OCI-M2 (cell line): ENCODE results near the gene CSK.

Experiments
- DNase-seq: peaks from one replicate; lab custom pipeline; 2025; ENCODE audit not compliant: unreplicated experiment; lab: John Stamatoyannopoulos, UW

The CSK gene

DNA sequence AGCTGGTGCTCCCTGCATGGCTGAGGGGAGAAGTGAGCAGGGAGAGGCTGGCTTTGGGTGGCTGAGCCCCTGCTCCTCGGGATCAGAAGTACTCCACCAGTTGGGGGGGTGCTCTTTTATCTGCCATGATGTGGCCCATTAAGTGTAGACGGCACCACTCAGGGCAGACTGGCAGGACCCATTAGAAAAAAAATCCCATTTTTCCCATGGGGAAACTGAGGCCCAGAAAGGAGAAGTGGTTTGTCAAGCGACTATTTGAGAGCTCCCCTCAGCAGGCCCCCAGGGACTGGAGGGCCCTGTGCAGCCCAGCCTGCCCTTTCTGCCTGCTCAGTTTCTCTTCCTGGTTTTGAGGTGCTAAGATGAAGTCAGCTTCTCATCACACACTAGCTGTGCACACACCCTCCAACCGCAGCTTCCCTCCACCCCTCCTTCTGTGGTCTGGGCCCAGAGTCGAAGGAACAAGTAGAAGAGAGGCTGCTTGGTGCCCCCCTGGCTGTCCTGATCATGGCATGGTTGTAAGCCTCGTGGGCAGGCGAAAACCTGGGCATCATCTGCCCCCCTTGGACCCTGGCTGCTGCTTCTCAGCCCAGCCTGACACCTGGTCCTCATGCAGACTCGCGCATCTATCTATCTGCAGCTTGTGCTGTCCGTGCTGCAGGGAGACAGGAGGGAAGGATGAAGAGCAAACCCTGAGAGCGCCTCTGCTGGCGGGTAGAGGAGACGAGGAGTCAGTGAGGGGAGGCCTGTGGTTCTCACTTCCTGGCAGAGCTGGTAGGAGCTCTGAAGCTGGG lies 5.6 kb downstream of the CSK start:
- DNase-seq, result no peak

DNA sequence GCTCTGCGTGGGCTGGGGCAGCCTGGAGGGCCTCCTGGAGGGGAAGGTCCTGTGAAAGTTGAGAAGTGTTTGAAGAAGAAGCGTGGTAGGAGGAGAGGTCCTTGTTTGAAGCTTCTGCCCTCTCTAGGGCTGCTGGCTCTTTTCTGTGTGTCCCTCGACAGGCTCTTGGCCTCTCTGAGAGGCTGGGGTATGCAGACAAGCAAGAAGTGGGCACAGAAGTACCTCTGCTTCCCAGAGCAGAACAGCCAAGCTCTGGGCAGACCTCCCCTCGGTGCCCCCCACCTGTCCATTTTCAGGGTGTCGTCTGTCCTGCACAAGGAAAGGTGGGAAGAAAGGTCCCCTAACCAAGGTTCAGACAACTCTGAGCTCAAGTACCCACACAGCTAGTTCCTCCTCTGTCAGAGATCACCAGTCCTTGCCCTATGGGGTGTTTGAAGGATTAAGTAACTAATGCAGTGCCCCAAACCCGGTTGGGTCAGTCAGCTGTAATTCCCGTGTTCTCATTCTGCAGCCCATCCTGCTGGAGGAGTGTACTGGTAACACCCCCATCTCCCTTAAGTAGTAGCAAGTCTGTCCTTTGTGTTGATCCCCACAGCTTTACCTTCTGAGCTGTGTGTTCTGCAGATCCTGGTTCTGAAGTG lies 6.3 kb downstream of the CSK start:
- DNase-seq, result no peak

DNA sequence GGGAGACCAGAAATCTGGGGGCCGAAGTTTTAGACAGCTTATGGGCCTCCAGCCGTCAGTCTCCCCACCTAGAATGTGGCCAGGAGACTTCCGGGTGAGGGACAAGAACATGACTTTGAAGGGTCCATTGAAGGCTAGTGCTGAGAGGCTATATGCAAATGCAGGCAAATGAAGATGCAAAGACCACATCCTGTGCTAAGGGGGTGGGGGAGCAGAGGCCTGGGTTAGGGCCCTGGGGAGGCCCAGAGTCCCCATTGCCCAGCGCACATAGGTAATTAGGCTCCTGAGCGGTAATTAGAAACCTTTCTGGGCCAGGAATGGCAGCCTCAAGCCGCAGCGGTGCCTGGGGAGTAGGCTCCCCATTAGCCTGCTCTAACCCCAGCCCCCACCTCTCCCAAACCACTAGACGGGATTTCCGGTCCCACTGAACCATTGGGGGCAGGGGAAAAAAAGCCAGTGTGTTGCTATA lies 6.8 kb downstream of the CSK start:
- DNase-seq, result no peak

DNA sequence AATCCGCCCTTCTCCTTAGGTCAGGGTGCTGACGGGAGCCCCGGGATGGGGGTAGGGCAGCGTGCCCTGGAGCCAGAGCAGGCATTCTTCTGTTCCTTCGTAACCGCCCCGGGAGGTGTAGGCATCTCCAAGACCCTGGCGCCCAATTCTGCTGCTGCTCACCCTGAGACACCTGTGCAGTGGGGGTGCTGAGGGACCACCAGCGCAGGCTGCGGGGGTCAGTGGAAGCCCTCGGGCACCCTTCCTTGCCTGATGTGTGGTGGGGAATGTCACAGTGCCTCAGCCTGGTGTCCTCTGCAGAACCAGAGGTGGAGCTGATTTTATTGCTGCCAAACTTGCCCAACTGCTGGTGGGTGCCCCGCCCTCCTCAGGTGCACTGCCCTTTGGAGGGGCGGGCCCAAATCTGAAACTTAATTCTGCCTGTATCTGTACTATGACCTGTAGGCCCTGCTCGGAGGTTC lies 7.3 kb downstream of the CSK start:
- DNase-seq, result no peak

DNA sequence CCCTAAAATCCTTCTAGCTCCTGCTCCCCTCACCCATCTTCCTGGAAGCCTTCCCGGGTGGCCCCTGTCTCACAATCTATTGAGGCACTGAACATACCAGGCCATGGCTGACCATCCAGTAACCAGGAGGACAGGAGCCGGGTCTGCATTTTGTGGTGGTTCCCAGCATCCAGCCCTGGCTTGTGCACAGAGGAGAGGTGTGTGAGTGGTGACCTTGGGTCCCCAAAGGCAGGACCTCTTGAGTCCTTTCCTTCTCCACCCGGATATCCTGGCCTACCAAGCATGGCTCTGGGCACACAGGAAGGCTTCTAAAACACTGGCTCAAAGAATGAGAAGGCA lies 7.8 kb downstream of the CSK start:
- DNase-seq, result no peak

DNA sequence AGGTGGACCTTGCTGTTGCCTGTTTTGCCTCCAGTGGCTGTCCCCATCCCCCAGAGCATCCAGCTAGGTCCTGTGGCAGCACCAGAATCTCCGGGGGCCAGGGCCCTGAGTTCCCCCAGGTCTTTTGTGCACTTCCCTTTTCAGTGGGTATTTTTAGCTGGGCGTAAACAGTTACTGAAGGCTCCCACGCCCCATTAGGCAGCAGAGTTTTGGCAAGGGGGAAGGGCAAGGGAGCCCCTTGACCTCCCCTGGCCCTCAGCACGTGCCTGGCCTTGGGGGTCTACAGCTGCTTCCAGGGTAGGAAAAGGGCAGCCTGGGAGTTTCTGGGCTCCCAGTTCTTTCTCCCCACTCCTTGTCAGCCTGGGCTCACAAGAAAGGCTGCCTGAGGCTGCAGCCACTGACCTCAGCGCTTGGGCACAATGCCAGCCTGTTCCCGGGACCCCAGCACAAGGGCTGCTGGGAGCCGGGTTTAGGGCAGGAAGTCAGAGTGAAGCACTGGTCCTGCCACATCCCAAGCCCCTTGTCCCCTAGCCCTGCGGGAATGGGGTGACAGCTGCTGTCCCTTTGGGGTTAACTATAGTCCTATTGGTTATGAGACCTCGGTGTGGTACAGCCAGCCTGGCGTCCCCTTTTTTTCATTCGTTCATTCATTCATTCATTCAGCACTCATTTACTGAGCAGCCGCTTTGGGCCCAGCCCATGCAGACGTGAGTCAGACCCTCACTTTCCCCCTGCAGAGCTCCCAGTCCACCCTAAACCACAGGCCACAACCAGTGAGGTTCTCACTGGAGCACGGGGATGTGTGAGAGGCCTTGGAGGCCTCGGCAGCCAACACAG lies 8.4 kb downstream of the CSK start:
- no peak for DNase-seq

DNA sequence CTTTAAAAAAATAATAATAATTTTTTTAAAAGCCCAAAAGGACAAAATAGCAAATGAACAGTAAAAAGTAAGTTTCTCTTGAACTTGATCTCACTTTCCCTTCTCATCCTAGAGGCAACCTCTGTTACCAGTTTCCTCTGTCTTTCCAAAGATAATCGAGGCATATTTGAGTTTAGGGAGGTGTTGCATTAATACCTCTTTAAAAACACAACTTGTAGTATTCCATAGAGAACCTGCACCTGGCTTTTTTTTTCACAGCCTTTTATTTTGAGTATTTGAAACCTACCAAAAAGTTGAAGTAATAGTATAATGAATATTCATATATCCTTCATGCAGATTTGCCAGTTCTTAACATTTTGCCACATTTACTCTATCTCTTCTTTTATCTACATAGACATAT lies 9.1 kb downstream of the CSK start:
- no peak for DNase-seq

DNA sequence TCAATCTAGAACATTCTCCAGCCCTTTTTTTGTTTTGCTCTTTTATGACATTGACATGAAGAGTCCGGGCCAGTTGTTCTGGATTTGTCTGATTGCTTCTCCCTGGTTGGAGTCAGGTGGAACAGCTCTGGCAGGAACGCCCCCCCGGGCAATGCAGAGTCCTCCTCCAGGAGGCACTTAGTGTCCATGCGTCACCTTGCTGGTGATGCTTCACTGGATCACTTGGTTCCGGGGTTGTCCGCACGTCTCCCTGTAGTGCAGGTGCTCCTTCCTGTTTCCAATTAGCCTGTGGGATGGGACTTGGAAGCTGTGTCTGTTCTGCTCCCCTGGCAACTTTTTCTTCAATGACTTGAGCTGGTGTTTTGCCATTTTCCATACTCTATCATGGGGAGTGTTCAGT lies 9.8 kb downstream of the CSK start:
- no peak for DNase-seq

DNA sequence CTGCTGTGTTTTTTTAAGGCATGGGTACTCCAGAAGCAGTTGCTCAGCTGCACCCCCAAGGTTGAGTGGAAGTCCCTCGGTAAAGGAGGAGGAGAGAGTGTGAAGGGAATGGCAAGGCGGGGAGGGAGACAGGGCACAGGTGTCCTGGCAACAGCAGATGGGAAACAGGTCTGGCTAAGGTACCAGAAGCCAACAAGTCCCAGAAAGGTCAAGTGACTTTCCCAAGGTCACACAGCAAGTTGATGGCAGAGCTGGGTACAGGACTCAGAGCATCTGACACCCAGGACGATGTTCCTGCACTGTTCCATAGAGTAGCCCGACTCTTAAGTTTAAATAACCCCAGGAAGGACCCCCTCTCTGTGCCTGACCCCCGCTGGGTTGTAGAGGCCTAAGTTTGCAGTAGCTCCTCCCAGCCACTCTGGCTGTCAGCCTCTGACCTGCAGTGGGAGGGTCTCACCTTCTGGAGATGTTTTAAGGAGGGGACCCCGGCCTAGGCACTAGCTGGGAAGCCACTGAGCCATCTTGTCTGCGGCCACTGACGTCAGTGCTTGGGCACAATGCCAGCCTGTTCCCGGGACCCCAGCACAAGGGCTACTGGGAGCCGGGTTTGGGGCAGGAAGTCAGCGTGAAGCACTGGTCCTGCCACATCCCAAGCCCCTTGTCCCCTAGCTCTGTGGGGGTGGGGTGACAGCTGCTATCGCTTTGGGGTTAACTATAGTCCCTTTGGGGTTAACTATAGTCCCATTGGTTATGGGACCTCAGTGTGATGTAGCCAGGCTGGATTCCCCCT lies 10.5 kb downstream of the CSK start:
- DNase-seq, result no peak

DNA sequence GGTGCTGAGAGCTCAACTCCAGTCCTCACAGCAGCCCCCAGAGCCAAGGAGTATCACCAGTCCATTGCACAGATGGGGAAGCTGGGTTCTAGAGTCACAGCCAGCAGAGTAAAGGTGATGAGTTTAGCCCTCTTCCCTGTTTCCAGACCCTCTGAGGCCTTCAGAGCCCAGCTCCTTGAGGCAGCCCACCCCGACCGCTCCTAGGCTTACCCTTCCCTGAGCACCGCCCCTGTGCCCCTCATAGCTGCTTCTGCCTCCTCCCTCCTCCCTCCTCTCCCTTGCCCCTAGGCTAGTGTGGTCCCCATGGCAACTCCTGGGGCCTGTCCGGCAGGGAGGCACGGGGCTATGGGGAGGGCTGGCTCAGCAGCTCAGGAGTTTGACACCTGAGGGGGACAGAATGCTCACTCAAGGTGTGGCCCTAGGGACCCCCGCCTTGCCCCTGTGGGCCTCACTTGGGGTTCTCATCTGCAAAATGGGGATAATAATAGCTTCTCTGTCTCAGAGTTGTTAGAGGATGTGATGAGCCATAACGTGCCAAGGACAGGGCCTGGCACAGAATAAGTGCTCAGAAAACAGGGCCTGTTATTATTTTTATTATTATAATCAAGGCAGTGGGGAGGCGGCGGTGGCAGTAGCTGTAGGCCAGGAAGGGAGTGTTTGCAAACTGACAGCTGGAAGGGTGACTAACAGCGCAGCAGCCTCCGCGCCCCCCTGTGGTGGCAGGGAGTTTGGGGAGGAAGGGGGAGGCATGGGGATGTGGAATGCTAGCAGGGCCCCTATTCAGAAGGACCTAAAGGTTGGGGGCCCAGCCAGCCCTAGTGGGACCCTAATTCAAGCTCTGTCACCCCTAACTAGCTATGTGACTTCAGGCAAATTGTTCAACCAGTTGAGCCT lies 11.5 kb downstream of the CSK start:
- no peak for DNase-seq

DNA sequence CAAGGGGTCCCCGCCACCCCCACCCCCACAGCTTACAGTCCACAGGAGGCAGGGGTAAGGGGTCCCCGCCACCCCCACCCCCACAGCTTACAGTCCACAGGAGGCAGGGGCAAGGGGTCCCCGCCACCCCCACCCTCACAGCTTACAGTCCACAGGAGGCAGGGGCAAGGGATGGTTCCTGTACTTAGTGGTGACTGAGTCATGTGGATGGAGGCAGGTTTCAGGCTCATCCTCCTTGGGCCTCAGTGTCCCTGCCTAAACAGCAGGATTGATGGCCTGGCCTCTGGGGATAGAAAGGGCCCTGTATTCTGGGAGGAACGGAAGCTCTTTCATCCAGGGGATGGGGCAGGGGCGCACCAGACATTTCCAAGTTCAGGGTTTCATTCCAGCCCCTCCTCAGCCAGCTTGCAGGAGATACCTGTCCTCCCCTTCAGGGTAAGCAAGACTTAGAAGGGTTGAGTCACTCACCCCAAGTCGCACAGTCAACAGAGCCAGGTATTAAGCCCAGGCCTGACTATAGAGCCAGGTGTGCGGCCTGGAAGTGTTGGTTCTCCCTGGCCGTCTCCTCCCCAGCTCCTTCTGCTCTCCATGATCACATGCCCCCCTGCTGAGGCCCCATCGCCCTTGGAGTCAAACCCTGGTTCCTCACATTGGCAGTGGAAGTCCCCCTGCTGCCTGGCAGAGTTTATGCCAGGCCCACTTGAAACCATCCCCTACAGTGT lies 12.5 kb downstream of the CSK start:
- DNase-seq, result no peak

DNA sequence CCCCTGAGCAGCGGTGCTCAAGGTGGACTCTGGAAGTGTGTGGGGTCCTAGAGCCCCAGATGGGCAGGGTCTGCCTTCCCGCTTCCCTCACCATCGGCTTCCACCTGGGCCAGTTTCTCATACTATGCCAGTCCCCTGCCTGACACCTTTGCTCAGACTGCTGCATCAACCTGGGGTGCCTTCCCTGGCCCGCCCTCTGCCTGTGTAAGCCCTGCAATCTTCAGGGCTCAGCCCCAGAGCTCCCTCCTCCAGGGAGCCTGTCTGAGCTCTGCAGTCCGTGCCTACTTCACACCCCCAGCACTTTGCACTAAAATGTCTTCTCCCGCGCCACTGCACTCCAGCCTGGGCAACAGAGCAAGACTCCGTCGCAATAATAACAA lies 13.1 kb downstream of the CSK start:
- no peak for DNase-seq

DNA sequence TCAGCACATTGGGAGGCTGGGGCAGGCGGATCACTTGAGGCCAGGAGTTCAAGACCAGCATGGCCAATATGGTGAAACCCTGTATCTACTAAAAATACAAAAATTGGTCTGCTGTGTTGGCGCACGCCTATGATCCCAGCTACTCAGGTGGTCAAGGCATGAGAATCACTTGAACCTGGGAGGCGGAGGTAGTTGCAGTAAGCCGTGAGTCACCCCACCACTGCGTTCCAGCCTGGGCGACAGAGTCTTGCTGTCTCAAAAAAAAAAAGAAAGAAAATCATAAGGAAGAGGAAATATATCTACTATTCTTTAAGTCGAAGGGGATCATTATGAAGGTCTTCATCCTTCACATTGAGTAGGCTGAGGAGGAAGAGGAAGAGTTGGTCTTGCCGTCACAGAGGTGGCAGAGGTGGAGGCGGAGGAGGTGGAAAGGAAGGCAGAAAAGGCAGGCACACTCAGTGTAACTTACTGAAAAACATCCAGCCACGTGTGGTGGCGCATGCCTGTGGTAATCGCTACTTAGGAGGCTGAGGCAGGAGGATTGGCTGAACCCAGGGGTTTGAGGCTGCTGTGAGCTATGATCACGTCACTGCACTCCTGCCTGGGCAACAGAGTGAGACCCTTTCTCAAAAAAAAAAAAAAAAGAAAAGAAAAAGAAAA lies 14.2 kb downstream of the CSK start:
- DNase-seq, result no peak

DNA sequence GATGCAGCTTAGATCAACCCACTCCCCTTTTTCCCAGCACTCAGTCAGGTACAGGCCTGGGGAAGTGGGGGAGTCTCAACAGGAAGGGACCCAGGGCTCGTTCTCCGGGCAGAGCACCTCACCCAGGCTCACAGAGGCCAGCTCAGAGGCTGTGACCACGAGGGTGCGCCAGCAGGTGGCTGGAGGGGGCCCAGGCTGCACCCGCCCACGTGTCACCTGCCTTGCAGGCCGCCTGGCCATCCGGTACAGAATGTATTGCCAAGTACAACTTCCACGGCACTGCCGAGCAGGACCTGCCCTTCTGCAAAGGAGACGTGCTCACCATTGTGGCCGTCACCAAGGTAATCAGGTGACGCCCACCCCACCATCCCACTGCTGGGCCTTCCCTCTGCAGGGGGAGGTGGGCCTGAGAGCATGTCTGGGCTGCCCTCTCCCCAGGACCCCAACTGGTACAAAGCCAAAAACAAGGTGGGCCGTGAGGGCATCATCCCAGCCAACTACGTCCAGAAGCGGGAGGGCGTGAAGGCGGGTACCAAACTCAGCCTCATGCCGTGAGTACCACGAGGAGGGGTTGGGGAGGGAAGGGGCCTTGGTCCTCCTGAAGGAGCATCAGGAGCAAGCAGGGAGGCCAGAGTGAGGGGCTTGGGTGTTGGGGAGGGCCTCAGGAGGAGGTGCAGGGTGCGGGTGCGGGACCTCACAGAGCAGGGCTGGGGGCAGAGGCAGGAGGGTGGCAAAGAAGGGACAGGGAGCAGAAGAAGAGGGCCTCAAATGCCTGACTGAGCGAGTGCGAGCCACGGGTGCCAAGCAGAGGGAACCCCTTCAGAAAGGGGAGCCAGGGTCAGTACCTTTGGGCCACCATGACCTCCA lies 16.7 kb downstream of the CSK start:
- no peak for DNase-seq

DNA sequence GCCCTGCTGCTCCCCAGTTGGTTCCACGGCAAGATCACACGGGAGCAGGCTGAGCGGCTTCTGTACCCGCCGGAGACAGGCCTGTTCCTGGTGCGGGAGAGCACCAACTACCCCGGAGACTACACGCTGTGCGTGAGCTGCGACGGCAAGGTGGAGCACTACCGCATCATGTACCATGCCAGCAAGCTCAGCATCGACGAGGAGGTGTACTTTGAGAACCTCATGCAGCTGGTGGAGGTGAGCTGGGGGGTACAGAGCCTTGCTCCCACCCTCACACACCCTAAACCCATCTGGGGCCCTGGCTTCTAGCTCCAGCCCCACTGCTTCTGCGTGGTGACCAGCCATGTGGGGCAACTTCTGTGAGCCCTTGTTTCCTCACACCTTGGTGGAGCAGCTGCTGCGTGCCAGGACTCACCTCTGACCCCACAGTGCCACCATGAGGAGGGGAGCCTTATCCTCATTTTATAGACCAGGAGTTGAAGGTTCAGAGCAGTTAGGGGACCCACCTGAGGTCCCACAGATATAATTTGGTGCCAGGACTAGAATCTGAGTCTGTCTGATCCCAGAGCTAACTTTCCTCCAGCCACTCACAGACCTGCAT lies 17.5 kb downstream of the CSK start:
- DNase-seq, result no peak

DNA sequence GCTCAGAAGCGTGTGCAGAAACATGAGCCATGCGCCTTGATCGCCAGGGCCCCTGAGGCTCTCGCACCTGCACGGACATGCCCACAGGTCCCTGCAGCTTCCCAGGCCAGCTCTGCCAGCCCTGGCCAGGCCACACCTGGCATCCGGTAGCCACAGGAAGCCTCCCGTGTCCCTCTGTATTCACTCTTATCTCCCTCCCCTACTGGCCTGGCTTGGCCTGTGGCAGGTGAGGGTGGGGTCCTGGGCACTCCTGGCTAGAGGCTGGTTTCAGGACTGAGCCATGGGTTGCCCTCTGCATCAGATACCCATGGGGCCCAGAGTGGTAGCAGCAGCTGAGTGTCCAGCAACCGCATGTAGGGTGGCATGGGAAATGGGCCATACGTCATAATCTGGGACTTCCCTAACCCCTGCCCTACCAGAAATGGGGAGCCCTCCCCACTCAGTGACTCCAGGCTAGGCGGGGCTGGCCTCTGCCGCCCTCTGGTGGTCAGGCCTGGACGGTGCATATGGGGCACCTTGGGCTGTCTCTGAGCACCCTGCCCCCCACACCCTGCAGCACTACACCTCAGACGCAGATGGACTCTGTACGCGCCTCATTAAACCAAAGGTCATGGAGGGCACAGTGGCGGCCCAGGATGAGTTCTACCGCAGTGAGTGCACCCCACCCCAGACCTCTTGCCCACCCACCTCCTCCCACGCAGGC lies 18.1 kb downstream of the CSK start:
- DNase-seq, result no peak

DNA sequence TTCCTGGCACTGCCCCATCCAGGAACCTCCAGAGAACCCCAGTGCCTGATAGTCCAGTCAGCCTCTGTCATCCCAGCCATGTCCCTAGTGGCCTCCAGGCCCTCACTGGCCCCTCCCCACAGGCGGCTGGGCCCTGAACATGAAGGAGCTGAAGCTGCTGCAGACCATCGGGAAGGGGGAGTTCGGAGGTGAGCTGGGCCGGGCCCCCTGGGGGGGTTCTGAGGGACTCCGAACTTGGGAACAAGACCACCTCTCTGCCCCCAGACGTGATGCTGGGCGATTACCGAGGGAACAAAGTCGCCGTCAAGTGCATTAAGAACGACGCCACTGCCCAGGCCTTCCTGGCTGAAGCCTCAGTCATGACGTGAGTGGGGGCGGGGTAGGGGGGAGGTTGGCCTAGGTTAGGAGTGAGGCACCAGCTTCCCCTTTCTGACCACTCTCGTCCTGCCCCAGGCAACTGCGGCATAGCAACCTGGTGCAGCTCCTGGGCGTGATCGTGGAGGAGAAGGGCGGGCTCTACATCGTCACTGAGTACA lies 18.7 kb downstream of the CSK start:
- DNase-seq, result no peak
